ENCODE measurements around the gene FAM168A.
"Not testable (repeated sequence)": the region's sequence is repeated elsewhere in the genome, so short reads cannot be mapped to it uniquely, and the experiment has no call there.

The FAM168A gene

DNA sequence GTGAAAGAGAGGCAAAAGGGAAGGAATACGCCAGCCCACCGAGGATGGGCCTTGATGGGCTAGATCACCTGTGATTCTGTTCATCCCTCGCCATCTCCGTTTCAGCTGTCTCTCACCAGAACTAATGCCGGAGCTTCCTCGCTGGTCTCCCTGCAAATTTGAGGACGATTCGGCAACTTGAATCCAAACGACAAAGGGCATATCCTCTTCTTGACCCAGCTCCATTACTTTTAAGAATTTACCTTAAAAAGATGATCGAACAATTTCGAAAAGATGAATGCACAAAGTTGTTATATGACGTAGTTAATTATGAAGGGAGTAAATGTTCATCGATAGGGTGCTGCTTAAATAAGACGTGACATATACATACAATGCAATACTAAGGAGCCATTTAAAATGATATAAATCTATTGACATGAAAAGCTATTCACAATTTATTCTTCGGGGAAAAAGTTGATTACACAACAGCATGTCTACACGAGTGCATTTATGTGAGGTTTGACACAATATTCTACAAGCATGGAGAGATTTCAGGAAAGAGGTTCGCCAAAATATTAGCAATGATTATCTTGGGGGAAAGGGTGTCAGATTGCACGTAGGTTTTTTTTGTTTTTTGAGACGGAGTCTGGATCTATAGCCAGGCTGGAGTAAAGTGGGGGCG lies 937 bp upstream of the FAM168A start:
- H3K4me3 ChIP-seq (ENCODE audit: low read length): peak overlapping the region; percentile 76
- DNase-seq (ENCODE audit: low read depth, low spot score): no peak

DNA sequence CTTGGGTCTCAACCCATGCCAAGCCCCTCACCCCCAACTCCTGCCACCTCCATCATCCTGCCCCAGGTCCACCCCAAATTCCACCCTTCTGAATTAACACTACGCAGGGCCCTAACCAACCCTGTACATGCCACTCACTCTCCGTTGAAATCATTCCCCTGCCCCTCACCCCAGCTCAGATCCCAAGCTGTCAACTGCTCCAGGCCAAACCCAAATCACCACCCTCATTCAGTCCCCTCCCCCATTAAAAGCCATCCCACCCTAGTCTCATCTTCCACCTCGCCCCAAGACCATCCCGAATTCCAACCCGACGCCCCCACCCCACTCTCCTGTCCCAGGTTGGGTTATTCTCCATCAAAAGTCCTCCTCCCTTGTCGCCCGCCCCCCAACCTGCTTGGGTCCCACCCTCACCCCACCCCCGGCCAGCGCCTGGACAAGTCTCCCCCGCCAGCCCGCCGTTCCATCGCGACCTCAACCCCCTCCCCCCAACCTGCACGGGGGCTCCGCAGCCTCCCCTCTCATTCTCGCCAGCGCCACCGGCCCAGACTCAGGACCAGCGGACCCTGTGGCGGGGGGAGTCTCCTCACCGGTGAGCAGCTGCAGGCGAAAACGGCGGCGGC lies 466 bp downstream of the FAM168A start:
- no peak for DNase-seq (ENCODE audit: low read depth, low spot score)
- H3K4me3 ChIP-seq (ENCODE audit: low read length): peak overlapping the region; percentile 76

DNA sequence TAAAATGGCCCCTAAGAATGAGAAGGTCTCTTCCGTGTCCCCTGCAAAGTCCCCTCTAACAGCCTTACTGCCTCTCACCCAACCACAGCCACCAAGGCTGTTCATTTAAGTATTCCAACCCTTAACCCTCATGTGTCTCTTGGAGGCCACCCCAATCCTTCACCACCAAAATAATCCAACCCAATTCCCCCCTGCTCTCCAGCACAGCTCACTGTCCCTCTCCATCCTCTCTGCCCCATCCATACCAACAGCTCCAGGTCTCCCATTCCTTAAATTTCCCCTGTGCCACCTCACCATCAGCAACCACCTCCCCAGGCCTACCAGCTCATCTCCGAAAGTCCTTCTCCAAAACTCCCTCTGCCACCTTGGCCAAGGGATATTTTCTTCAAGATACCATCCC lies 1.4 kb downstream of the FAM168A start:
- no peak for DNase-seq (ENCODE audit: low read depth, low spot score)
- H3K4me3 ChIP-seq (ENCODE audit: low read length): peak overlapping the region; percentile 76

DNA sequence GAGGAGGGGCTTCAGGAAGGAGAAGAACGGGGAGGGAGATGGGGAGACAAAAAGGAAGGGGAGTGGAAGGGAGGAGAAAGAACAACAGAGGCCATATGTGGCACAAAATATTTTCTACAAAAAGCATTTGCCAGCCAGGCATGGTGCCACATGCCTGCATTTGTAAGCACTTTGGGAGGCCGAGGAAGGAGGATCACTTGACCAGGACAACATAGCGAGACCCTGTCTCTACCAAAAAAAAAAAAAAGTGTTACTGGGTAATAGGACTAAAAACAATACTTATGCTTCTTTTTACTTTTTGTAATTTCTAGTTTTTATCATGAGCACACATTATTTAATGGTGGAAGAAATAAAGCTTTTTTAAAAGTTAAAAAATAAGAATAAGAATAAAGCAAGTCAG lies 5.3 kb downstream of the FAM168A start:
- no peak overlapping the region for H3K4me3 ChIP-seq (ENCODE audit: low read length)
- no peak for DNase-seq (ENCODE audit: low read depth, low spot score)

DNA sequence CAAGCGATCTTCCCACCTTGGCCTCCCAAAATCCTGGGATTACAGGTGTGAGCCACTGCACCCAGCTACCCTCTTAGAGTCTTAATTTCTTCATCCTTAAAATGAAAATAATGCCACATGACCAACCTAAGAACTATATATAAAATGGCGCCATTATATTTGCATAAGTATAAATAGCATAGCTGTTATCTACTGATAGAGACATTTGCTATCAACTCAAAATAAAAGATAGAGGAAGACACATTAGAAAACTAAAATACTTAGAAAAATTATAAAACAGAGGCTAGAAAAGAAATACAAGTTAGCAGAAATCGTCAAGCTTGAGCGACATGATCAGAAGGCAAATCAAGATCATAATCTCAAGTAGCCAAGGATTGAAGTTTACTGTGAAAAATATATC lies 6.2 kb downstream of the FAM168A start:
- H3K4me3 ChIP-seq (ENCODE audit: low read length): no peak overlapping the region

DNA sequence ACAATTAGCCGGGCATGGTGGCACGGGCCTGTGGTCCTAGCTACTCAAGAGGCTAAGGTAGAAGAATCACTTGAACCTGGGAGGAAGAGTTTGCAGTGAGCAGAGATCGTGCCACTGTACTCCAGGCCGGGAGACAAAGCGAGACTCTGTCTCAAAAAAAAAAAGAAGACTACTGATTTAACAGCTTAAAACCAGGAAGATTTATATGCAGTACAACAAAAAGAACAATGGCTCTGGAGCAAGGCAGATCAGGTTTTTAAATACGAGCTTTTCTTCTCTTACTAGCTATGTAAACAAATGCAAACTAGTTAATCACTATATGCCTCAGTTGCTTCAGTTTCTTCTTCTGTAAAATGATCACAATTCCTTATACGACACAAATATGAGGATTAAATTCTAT lies 6.9 kb downstream of the FAM168A start:
- H3K4me3 ChIP-seq (ENCODE audit: low read length): no peak overlapping the region
- DNase-seq (ENCODE audit: low read depth, low spot score): no peak

More for the DNA sequence above, 6.2 kb downstream of the FAM168A start:
- DNase-seq (ENCODE audit: low read depth, low spot score): no peak

DNA sequence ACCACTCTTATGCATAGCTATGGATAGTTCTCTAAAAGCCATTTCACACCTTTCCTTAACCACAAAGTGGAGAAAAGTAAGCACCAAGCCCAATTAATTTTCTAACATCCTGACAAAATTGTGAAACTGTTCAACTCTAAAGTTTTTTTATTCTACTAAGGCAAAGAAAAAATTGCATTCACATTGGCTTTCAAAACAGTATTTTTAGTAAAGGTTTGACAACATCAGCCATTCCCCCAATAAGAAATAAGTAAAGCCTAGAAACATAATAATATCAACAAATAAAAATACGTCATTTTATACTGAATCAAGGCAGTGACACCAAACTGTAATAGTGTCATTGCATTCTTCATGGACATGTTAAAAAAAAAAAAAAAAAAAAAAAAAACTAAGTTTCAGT lies 11.1 kb downstream of the FAM168A start:
- no peak for DNase-seq (ENCODE audit: low read depth, low spot score)
- H3K4me3 ChIP-seq (ENCODE audit: low read length): no peak overlapping the region

DNA sequence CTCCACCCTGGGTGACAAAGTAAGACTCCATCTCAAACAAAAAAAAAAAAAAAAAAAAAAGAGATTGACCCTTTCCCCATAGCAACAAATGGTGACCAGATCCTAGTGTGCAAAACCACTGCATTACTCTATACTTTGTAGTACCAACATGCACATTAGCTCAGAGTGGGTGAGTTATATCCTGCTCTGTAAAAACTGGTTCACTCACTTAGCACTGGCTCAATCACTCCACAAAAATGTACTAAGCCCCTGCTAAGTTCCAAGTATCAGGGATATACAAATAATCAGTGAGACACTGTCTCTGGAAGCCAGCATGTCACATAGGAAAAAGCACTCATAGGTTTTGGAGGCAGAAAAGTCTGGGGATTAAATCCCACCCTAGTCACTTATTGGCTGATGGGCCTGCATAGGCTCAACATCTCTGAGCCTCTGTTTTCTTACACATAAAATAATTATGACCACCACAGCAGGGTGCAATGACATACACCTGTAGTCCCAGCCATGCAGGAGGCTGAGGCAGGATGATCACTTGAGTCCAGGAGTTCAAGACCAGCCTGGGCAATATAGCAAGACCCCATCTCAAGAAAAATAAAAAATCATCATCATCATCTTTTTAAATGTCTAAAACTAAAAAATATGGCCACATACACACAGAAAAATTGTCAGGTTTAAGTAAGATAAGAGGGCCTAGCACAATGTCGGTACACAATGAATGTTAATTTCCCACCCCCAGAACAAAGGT lies 11.9 kb downstream of the FAM168A start:
- no peak for DNase-seq (ENCODE audit: low read depth, low spot score)
- H3K4me3 ChIP-seq (ENCODE audit: low read length): no peak overlapping the region

DNA sequence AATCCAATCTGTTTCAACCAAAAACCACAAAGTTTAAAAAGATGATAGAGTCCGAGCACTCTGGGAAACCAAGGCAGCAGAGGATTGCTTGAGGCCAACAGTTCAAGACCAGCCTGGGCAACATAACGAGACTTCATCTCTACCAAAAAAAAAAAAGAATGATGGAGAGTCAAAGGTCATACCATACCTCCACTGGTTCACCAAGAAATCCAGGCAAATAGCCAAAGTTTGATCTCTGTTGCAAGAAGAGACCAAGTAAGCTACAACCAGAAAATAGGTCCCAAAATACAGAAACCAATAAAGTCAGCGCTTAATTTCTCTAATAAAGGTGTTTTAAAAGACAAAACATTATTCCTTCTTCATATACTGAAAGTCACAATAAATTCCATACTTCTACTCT lies 13.1 kb downstream of the FAM168A start:
- no peak for DNase-seq (ENCODE audit: low read depth, low spot score)
- no peak overlapping the region for H3K4me3 ChIP-seq (ENCODE audit: low read length)

DNA sequence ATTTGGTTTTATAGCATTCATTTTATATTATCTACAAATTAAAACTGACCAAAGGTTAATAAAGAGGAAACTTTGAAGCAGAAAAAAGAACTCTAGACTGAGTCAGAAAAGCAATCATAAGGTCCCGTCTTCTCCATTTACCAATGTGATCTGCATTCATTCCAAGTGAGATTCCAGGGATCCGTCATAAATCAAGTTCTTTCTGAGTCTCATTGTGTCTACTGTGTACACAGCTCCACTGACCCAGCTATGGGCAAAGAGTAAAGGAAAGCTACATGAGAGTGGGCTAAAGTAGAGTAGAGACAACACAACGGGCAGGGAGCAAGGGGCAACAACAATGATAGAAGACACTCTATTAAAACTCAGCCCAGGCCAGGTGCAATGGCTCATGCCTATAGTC lies 15.3 kb downstream of the FAM168A start:
- no peak for DNase-seq (ENCODE audit: low read depth, low spot score)
- H3K4me3 ChIP-seq (ENCODE audit: low read length): no peak overlapping the region

DNA sequence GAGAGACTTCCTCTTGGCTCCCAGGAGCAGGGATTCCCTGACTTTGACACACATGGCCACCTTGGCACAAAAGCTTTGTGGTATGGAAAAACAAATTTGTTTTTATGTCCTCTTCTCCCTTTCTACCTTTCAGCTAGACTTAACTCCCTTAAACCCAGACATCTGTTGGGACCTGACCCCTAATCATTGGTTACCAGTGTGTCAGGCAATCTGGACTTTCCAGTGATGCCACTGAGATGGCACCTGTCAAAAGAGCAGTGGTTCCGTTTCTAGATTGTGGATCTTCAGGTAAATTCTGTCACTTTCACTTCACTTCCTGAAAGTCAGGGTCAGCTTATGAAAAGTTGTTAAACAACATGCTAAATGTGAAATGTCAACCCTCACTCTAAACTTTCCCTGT lies 17.2 kb downstream of the FAM168A start:
- not testable (repeated sequence) for DNase-seq (ENCODE audit: low read depth, low spot score)

DNA sequence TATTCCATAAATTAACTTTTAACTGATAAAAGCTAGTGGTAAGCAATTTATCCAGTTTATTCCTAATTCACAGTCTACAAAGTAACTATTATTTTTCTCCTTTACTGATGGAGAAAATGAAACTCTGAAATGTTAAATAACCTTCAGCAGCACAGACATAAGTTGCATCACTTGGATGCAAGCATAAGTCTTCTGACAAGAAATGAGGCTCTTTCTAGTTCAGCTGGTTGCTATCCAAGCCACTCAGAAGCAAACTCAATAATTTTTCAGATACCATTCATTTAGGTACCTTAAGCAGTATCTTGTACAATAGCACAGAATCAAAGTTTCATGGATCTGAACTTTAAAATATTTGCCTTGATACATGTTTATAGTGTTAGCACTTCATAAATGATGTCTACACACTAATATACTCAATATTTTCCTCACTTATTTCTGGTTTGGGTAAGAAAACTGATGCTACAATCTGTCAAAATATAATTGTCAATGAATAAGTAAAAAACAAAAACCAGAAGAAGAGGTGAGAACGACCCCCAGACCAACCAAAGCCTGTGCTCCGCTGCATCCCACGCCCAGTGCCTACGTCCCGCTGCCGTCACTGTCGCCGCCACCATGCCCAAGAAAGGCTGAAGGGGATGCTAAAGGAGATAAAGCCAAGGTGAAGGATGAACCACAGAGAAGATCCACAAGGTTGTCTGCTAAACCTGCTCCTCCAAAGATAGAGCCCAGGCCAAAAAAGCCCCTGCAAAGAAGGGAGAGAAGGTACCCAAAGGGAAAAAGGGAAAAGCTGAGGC lies 18.1 kb downstream of the FAM168A start:
- no peak overlapping the region for H3K4me3 ChIP-seq (ENCODE audit: low read length)
- no peak for DNase-seq (ENCODE audit: low read depth, low spot score)

More for the DNA sequence above, 17.2 kb downstream of the FAM168A start:
- H3K4me3 ChIP-seq (ENCODE audit: low read length): not testable (repeated sequence)

DNA sequence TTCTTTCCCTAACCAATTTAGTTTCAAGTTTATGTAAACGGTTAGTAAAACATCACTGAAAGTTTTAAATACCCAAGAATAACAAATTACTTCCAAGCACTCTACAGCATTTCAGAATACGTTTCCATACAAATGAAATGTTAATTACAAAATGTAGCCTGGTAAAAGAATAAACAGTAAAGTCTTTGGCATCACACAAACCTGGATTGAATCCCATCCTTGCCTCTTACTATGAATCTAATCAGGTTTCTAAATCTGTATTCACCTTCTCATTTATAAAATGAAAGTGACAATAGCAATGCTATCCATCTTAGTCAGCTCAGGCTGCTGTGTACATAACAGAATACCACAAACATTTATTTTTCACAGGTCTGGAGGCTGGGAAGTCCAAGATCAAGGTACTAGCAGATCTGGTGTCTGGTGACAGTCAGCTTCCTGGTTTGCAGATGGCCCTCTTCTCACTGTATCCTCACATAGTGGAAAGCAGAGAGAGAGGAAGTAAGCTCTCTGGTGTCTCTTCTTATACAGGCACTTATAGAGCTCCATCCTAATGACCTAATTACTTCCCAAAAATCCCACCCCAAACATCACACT lies 19.2 kb downstream of the FAM168A start:
- H3K4me3 ChIP-seq (ENCODE audit: low read length): no peak overlapping the region
- peak; percentile 32 for DNase-seq (ENCODE audit: low read depth, low spot score)

DNA sequence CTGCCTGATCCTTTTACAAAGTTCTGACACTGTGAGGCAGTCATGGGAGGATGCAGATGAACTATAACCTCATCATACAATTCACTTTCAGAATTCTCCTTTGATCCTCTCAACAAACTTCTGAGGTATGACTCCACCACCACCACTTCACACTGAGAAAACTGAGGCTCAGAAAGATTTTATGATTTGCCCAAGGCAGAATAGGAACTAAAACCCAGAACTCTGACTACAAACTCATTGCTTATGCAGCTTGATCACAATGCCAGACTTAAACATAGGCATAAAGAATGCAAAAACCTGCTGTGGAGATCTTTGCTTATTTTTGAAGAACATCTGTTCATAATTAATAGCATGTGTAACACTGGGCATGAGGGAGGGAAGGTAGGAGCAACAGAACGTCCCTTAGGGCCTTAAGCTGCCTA lies 20.4 kb downstream of the FAM168A start:
- peak; percentile 68 for DNase-seq (ENCODE audit: low read depth, low spot score)
- H3K4me3 ChIP-seq (ENCODE audit: low read length): no peak overlapping the region

DNA sequence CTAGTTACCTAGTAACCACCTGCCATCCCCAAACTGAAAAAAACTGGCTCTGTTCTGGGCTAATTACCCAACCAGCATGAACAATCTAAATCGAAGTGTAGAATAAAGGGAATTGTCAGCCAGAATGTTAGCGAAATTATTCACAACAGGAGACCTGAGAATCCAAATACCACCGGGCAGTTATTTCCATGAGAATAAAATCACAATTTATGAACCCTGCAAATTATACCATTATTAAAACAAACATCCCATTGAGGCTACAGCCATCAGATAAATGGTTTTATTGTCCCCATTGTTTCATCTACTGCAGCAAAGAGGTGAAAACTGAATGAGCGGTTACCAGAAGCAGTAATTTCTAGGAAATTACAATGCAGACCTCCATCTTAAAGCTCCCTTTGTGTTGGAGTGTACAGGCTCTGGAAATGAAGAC lies 21.7 kb downstream of the FAM168A start:
- no peak for DNase-seq (ENCODE audit: low read depth, low spot score)
- no peak overlapping the region for H3K4me3 ChIP-seq (ENCODE audit: low read length)

DNA sequence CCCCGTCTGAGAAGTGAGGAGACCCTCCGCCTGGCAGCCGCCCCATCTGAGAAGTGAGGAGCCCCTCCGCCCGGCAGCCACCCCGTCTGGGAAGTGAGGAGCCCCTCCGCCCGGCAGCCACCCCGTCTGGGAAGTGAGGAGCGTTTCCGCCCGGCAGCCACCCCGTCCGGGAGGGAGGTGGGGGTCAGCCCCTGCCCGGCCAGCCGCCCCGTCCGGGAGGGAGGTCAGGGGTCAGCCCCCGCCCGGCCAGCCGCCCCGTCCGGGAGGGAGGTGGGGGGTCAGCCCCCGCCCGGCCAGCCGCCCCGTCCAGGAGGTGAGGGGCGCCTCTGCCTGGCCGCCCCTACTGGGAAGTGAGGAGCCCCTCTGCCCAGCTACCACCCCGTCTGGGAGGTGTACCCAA lies 25.9 kb downstream of the FAM168A start:
- not testable (repeated sequence) for DNase-seq (ENCODE audit: low read depth, low spot score); H3K4me3 ChIP-seq (ENCODE audit: low read length)

DNA sequence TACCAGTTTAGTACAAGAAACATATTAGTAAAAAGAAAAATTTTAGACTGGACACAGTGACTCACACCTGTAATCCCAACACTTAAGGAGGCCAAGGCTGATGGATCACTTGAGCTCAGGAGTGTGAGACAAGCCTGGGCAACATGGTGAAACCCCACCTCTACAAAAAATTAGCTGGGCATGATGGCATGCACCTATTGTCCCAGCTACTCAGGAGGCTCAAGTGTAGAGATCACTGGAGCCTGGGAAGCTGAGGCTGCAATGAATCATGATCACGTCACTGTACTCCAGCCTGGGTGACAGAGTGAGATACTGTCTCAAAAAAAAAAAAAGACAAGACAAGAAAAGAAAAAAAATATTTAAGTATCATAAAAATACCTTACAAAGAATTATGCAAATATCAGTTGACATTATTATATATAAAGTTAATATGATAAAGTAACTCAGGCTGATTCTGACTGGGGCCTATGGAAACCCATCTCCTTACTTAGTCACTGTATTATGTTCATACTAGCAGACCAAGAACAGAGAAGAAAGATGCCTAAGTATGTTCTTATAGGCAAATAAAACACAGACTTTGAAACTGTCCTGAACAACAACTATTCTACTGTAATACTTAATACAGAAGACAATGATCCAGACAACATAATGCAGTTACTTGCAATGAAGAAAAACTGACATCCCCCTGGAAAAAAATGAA lies 27.3 kb downstream of the FAM168A start:
- no peak for DNase-seq (ENCODE audit: low read depth, low spot score)
- H3K4me3 ChIP-seq (ENCODE audit: low read length): no peak overlapping the region

DNA sequence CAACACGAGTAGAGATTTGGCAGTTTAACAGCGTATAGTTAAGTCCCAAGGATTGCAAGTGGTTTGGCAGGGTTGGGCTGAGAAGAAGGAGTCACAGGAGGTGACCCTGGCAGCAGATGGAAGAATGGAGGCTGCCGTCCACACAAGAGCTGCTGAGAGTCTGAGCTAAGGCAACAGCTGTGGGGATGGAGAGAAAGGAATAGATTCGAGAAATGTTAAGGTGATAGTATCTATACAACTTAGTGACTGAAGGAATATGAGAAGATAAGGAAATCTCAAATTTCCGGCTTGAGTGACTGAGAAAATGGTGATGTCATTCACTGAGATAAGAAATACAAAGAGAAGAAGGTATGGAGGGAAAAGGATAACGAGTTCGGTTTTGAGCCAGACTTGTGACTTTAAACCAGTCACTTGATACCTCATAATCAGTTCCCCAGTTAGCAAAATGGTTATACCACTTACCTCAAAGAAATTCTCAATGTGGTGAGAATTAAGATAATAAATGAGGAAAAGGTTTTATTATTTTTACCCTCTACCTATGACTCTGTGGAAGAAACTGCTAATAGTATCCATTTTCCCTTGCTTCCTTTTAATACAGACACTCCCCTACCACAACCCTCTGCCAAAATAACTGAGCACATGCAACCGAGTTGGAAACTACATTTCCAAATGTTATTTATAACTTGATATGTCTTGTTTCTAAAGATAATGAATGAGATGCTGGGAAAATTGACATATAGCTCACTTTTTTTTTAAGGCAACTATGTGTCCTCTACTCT lies 30.7 kb downstream of the FAM168A start:
- H3K4me3 ChIP-seq (ENCODE audit: low read length): no peak overlapping the region
- no peak for DNase-seq (ENCODE audit: low read depth, low spot score)
